ENCODE measurements around the gene SGPP1.

DNA sequence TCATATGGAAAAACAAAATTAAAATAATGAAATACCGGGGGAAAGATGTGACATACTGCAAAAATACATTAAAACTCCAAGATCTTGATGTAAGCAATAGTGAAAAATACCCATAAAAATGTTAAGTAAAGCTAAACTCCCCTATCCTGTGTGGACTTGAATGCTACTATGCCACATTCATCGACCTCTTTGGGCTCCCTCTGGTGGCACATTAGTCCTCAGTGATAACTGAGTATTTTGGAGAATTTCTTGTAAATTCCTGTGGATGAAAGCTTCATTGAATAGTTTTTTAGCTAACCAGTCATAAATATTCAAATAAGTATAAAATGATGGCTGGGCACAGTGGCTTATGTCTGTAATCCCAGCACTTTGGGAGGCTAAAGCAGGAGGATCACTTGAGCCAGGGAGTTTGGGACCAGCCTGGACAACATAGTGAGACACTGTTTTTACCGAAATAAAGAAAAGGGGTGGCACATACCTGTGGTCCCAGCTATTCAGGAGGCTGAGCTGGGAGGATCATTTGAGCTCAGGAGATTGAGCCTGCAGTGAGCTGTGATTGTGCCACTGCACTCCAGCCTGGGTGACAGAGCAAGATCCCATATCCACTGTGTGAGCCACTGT lies 42.4 kb upstream of the SGPP1 start:
- TF ChIP-seq POLR2A (IDR thresholded peaks at IDR 0.05) = no peak
- peak; percentile 65 to 79 (median 69) for TF ChIP-seq CTCF (IDR thresholded peaks at IDR 0.05)

All from right lobe of liver (tissue), 4 donors.